ENCODE data around the gene CDC37L1.

- TF ChIP-seq, protein P1, sequence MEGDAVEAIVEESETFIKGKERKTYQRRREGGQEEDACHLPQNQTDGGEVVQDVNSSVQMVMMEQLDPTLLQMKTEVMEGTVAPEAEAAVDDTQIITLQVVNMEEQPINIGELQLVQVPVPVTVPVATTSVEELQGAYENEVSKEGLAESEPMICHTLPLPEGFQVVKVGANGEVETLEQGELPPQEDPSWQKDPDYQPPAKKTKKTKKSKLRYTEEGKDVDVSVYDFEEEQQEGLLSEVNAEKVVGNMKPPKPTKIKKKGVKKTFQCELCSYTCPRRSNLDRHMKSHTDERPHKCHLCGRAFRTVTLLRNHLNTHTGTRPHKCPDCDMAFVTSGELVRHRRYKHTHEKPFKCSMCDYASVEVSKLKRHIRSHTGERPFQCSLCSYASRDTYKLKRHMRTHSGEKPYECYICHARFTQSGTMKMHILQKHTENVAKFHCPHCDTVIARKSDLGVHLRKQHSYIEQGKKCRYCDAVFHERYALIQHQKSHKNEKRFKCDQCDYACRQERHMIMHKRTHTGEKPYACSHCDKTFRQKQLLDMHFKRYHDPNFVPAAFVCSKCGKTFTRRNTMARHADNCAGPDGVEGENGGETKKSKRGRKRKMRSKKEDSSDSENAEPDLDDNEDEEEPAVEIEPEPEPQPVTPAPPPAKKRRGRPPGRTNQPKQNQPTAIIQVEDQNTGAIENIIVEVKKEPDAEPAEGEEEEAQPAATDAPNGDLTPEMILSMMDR (IDR thresholded peaks at IDR 0.05; ENCODE audit: insufficient read depth, low read length, poor library complexity, severe bottlenecking), result no peak
- no peak for TF ChIP-seq EZH2phosphoT487 (conservative IDR thresholded peaks at IDR 0.05; ENCODE audit: low read length)
Observed at GRCh38 chr9:4686584-4686983, 7.2 kb downstream of the CDC37L1 start.
